ENCODE results near the gene PCDHGA7.
"Not testable (repeated sequence)": the region's sequence is repeated elsewhere in the genome, so short reads cannot be mapped to it uniquely, and the experiment has no call there.

PCDHGA7 gene

DNA sequence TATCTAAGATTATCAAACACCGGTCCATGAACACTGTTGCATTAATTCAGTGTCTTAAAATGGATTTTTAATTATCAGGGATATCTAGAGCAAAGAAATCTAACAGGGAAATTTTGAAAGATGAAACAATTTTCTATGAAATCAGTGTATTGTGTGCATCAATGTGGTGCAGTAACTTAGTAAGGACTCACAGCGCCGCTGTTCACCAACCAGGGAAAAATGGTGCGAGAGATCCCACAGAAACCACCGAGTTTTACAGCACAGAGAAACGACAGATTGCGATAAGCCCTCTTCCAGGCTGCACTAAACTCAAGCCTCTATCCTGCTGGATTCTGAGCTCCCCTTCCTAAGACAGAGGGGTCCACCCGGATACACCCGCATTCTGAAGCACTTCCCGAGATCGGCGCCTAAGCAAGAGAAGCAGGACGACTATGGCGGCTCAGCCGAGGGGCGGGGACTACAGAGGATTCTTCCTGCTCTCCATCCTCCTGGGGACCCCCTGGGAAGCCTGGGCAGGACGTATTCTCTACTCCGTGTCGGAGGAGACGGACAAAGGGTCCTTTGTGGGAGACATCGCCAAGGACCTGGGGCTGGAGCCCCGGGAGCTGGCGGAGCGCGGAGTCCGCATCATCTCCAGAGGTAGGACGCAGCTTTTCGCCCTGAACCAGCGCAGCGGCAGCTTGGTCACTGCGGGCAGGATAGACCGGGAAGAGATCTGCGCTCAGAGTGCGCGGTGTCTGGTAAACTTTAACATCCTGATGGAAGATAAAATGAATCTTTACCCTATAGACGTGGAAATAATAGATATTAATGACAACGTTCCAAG lies at the start of gene PCDHGA7:
TSS of gene PCDHGA7 (plus strand) at position 274 of the 826 bp plus-strand sequence. CDS start at position 432, 158 bp downstream.
- DNase-seq, result no peak

DNA sequence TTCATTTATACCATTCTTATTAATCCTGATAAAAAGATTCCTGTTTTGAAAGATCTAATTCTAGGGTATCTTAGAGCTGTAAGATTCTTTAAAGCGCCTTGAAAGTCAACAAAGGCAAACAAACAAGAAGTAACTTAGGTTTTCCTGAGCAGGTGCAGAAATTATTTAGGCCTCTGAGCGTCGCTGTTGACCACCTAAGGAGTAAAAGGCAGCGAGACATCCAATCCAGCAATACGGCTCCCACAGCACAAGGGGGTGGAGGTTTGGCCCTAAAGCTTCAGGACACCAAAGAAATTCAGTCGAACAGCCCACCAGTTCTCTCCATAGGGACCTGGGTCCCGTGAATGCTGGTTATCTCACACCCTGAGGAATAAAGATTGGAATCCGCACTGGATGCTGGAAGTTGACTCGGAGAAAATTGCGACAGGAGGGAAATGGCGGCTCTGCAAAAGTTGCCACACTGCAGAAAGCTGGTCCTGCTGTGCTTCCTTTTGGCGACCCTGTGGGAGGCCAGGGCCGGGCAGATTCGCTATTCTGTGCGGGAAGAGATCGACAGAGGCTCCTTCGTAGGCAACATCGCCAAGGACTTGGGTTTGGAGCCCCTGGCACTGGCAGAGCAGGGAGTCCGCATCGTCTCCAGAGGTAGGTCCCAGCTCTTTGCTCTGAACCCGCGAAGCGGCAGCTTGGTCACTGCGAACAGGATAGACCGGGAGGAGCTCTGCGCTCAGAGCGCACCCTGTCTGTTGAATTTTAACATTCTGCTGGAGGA lies 43.8 kb upstream of the PCDHGA7 start, which contains the start of gene PCDHGA2:
TSS of gene PCDHGA2 (plus strand) at position 223 of the 769 bp plus-strand sequence.
- DNase-seq, result no peak

DNA sequence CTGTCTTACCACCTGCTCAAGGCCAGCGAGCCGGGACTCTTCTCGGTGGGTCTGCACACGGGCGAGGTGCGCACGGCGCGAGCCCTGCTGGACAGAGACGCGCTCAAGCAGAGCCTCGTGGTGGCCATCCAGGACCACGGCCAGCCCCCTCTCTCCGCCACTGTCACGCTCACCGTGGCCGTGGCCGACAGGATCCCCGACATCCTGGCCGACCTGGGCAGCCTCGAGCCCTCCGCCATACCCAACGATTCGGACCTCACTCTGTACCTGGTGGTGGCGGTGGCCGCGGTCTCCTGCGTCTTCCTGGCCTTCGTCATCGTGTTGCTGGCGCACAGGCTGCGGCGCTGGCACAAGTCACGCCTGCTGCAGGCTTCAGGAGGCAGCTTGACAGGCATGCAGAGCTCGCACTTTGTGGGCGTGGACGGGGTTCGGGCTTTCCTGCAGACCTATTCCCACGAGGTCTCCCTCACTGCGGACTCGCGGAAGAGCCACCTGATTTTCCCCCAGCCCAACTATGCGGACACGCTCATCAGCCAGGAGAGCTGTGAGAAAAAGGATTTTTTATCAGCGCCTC lies 41.7 kb upstream of the PCDHGA7 start:
- DNase-seq, result not testable (repeated sequence)

DNA sequence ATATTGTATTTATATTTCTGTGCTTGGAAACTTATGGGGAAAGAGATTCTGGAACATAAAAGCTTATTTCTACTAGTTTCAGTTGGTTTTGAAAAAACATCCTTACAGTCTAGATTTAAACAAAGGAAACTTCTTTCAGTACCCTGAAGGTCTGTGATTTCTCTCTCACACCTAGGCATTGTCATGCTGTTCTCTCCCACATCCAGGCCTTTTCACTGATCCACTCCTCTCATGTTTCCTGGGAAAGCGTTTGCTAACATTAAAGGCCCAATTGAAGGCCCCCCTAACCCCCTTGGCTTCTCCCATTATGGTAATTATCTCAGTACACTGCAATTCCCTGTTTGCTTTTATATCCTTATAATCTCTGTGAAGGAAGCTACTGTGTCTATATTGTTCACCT lies 39.8 kb upstream of the PCDHGA7 start:
- no peak for DNase-seq

DNA sequence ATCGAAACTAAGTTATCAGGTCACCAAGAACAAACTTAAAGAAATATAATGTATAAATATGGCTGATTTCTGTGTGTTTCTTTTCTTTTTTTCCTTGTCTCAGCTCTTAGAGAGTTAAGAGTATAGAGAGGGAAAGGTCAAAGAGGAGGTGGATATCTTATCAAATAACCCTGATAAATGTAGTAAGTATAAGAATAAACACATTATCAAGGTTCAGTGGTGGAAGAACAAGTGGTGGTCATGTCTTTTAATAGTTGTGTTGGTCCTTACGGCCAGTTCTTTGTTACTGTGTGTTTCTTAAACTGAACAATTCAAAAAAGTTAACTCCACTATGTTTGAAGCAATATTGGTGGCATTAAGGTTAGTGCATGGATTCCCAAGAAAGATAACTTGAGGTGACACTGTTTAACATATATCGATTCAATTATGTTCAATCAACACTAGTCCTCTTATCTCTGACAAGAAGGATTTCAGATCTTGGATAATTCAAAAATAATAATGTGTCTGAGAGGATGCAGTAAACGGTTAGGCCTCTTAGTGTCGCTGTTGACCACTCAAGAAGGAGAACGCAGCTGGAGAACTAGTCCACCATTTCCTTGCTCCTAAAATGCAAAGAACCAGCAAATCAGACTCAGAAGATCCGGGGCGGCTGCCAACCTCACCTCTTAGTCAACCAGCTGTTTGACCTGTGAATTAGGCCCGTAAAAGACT lies 39.1 kb upstream of the PCDHGA7 start, which contains the start of gene PCDHGA3:
TSS of gene PCDHGA3 (plus strand) at position 588 of the 711 bp plus-strand sequence. CDS start 205 bp downstream, outside the sequence.
- no peak for DNase-seq

DNA sequence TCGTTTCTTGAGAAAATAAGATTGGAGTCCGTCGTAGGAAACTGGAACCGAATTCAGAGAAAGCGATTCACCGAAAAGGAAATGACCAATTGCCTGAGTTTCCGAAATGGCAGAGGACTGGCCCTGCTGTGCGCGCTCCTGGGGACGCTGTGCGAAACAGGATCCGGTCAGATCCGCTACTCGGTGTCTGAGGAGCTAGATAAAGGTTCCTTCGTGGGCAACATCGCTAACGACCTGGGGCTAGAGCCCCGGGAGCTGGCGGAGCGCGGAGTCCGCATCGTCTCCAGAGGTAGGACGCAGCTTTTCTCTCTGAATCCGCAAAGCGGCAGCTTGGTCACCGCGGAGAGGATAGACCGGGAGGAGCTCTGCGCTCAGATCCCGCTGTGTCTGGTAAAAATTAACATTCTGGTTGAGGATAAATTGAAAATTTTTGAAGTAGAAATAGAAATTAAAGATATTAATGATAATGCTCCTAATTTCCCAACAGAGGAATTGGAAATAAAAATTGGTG lies 38.5 kb upstream of the PCDHGA7 start:
- no peak for DNase-seq

DNA sequence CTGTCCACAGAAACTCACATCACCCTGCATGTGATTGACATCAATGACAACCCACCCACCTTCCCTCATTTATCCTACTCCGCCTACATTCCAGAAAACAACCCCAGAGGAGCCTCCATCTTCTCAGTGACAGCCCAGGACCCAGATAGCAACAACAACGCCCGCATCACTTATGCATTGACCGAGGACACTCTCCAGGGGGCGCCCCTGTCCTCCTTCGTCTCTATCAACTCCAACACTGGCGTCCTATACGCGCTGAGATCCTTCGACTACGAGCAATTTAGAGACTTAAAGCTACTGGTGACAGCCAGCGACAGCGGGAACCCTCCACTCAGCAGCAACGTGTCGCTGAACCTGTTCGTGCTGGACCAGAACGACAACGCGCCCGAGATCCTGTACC lies 37.2 kb upstream of the PCDHGA7 start:
- no peak for DNase-seq

DNA sequence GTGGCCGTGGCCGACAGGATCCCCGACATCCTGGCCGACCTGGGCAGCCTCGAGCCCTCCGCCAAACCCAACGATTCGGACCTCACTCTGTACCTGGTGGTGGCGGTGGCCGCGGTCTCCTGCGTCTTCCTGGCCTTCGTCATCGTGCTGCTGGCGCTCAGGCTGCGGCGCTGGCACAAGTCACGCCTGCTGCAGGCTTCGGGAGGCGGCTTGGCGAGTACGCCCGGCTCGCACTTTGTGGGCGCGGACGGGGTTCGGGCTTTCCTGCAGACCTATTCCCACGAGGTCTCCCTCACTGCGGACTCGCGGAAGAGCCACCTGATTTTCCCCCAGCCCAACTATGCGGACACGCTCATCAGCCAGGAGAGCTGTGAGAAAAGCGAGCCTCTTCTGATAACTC lies 36.5 kb upstream of the PCDHGA7 start:
- not testable (repeated sequence) for DNase-seq

DNA sequence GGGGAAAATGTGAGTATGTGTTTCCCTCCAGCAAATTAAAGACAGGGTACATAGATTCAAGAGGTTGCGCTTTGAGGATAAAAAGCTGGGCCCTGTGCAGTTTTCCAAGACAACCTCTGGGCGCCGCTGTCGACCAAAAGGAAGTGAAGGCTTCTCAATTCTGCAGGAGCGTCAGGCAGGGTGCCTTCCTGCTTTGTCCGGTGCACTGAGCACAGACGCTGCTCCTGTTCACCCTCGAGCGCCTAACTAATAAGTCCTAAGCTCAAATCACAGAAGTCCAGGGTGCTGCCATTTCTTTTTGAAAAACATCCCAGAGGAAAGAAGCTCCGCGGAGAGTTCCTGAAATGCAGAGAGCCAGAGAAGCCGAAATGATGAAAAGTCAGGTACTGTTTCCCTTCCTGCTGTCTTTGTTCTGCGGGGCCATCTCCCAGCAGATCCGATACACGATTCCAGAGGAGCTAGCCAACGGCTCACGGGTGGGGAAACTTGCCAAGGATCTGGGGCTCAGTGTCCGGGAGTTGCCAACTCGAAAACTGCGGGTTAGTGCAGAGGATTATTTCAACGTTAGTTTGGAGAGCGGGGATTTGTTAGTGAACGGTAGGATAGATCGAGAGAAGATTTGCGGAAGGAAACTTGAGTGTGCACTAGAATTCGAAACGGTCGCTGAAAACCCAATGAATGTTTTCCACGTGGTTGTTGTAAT lies 32.5 kb upstream of the PCDHGA7 start, which contains the start of gene PCDHGB1:
TSS of gene PCDHGB1 (plus strand) at position 183 of the 703 bp plus-strand sequence. CDS start at position 345, 162 bp downstream.
- DNase-seq, result no peak

DNA sequence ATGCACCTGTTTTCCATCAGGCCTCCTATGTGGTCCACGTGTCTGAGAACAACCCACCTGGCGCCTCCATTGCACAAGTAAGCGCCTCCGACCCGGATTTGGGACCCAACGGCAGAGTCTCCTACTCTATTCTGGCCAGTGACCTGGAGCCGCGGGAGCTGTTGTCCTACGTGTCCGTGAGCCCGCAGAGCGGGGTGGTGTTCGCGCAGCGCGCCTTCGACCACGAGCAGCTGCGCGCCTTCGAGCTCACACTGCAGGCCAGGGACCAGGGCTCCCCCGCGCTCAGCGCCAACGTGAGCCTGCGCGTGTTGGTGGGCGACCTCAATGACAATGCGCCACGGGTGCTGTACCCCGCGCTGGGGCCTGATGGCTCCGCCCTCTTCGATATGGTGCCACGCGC lies 31.0 kb upstream of the PCDHGA7 start:
- no peak for DNase-seq

DNA sequence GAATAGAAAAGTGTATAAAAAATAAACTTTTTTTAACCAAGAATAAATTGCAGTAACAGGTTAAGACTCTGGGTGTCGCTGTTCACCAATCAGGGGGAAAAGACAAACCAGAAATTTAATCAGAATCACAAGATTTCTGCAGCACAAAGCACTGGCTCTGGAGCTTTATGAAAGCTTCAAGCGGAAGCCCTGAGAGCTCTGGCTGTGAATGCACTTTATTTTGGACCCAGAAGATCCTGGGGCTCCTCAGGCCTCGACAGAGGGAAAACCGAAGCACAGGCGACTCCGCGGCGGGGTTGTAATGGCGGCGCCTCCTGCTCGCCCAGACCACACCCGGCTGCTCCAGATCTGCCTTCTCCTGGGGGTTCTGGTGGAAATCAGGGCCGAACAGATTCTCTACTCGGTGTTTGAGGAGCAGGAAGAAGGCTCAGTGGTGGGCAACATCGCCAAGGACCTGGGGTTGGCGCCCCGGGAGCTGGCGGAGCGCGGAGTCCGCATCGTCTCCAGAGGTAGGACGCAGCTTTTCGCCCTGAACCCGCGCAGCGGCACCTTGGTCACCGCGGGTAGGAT lies 27.6 kb upstream of the PCDHGA7 start, which contains the start of gene PCDHGA4:
TSS of gene PCDHGA4 (plus strand) at position 122 of the 570 bp plus-strand sequence. CDS start at position 209, 87 bp downstream.
- DNase-seq, result no peak

DNA sequence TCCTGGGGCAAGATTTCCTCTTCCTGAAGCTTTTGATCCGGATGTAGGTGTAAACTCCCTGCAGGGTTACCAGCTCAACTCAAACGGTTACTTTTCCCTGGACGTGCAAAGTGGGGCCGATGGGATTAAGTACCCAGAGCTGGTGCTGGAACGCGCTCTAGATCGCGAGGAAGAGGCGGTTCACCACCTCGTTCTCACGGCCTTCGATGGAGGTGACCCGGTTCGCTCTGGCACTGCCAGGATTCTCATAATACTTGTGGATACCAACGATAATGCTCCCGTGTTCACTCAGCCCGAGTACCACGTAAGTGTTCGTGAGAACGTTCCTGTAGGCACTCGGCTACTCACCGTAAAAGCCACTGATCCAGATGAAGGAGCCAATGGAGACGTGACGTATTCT lies 26.9 kb upstream of the PCDHGA7 start:
- no peak for DNase-seq

DNA sequence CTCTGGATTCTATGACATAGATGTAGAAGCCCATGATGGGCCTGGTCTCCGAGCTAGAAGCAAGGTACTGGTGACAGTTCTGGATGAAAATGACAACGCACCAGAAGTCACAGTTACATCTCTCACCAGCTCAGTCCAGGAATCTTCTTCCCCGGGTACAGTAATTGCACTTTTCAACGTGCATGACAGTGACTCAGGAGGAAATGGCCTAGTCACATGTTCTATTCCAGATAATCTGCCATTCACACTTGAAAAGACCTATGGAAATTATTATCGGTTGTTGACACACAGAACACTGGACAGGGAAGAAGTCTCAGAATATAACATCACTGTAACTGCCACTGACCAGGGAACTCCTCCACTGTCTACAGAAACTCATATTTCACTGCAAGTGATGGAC lies 26.4 kb upstream of the PCDHGA7 start:
- no peak for DNase-seq

DNA sequence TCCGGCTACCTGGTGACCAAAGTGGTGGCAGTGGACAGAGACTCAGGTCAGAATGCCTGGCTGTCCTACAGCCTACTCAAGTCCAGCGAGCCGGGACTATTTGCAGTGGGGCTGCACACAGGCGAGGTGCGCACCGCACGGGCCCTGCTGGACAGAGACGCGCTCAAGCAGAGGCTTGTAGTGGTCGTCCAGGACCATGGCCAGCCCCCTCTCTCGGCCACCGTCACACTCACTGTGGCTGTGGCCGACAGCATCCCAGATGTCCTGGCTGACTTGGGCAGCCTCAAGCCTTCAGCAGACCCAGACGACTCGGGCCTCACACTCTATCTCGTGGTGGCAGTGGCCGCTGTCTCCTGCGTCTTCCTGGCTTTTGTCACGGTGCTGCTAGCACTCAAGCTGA lies 25.6 kb upstream of the PCDHGA7 start:
- DNase-seq, result no peak

DNA sequence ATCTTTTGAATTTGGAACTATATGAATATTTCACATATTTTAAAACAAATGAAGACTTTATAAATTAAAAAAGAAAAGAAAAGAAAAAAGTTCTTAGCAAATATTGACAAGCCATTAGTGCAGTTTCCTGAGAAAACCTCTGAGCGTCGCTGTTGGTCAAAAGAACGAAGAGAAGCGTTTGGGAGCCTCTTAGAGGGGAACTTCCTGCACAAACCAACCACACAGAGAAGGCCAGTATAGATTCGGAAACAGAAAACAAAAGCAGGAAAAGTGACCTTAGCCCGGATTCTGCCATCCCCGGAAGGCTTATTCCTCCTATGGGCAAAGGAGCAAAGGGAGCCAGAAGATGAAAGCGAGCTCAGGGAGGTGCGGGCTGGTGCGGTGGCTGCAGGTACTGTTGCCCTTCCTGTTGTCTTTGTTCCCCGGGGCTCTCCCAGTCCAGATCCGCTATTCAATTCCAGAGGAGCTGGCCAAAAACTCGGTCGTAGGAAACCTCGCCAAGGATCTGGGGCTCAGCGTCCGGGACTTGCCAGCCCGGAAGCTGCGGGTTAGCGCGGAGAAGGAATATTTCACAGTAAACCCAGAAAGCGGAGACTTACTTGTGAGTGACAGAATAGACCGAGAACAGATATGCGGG lies 22.6 kb upstream of the PCDHGA7 start, which contains the start of gene PCDHGB2:
TSS of gene PCDHGB2 (plus strand) at position 205 of the 637 bp plus-strand sequence. CDS start at position 347, 142 bp downstream.
- no peak for DNase-seq

DNA sequence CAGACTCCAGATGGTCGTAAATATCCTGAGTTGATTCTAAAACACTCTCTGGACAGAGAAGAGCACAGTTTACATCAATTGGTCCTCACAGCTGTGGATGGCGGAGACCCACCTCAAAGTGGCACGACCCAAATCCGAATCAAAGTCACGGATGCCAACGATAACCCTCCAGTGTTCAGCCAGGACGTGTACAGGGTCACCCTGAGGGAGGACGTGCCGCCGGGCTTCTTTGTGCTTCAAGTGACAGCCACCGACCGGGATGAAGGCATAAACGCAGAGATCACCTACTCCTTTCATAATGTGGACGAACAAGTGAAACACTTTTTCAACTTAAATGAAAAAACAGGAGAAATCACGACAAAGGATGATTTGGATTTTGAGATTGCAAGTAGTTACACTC lies 21.9 kb upstream of the PCDHGA7 start:
- no peak for DNase-seq

DNA sequence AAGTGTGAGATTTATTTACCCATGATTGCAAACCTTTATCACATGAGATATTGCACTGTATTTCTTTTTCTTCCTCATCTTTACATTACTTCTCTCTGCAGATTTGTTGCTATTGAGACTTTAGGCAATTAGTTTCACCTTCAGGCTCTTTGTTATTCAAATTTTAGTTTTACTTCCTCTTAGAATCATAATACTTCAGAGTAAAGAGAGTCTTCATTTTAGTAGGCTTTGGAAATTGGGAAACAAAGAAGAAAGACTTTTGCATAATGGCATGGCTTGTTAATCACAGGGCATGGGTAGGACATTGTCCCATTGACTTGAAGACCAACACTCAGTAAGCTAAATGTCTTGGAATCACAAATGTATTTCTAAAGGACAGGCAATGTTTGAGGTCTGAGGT lies 19.8 kb upstream of the PCDHGA7 start:
- DNase-seq, result no peak

DNA sequence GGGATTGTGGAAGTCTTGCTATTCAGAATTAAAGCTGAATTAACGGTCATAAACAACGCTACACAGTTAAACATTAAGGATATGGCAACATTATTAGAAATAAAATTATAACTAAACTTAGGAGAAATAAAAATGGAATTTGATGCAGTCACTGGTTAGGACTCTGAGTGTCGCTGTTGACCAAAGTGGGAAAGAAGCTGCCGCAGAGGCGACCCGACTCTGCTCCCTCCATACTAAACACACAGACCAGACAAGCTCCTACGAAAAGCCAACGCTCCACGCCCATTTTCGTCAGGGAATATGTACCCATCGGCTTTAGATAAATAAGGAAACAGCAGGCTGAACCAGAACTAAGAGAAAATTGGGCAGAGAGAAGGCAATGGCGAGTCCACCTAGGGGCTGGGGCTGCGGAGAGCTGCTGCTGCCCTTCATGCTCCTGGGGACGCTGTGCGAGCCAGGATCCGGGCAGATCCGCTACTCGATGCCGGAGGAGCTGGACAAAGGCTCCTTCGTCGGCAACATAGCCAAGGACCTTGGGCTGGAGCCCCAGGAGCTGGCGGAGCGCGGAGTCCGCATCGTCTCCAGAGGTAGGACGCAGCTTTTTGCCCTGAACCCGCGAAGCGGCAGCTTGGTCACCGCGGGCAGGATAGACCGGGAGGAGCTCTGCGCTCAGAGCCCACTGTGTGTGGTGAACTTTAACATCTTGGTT lies 18.4 kb upstream of the PCDHGA7 start, which contains the start of gene PCDHGA5:
TSS of gene PCDHGA5 (plus strand) at position 211 of the 709 bp plus-strand sequence. CDS start at position 380, 169 bp downstream.
- DNase-seq, result no peak

DNA sequence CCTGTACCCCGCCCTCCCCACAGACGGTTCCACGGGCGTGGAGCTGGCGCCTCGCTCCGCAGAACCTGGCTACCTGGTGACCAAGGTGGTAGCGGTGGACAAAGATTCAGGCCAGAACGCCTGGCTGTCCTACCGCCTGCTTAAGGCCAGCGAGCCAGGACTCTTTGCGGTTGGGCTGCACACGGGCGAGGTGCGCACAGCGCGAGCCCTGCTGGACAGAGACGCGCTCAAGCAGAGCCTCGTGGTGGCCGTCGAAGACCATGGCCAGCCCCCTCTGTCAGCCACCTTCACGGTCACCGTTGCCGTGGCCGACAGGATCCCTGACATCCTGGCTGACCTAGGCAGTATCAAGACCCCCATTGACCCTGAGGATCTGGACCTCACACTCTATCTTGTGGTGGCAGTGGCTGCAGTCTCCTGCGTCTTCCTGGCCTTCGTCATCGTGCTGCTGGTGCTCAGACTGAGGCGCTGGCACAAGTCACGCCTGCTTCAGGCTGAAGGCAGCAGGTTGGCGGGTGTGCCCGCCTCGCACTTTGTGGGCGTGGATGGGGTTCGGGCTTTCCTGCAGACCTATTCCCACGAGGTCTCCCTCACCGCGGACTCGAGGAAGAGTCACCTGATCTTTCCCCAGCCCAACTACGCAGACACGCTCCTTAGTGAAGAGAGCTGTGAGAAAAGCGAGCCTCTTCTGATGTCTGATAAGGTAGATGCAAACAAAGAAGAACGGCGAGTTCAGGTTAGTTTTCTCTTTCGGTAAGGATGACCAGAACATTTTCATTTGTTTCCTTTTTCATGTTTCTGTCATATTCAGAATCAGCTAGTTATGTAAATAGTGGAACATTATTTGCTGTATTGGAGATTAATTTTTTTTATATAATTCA lies 16.3 kb upstream of the PCDHGA7 start:
- no peak for DNase-seq
